GM18870 (cell line): ENCODE measurements around the gene ZCCHC12.
"Not testable (repeated sequence)": the region's sequence is repeated elsewhere in the genome, so short reads cannot be mapped to it uniquely, and the experiment has no call there.

Source experiments
- ATAC-seq: cut with Tn5 transposase; IDR thresholded peaks from one replicate; pipeline ENCODE4 v1.9.1; 2021; ENCODE audit warnings: moderate library complexity; ENCODE audit not compliant: unreplicated experiment

Gene ZCCHC12

GRCh38 chrX:118823263-118824172 lies at the start of gene ZCCHC12:
ZCCHC12 (plus strand) TSS chrX:118823824; CDS start chrX:118825245, 1,421 bp downstream.
- ATAC-seq: no peak

DNA sequence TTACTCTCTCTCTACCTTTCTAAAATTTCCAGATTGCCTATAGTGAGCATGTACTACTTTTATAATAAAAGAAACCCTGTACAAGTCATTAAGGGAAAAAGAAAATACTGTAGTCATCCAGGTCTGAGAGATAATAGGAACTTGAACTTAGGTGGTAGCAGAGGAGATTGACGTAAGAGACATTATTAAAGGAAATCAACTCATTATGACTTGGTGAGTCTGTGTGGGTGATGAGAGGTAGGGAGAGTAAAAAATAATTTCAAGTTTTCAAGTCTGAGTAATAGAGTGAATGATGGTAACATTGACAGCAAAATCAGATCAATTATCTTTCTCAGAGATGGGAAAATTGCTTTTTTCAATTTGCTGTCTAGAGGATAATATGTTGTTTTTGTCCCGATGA lies 44.0 kb upstream of the ZCCHC12 start:
- ATAC-seq: no peak

DNA sequence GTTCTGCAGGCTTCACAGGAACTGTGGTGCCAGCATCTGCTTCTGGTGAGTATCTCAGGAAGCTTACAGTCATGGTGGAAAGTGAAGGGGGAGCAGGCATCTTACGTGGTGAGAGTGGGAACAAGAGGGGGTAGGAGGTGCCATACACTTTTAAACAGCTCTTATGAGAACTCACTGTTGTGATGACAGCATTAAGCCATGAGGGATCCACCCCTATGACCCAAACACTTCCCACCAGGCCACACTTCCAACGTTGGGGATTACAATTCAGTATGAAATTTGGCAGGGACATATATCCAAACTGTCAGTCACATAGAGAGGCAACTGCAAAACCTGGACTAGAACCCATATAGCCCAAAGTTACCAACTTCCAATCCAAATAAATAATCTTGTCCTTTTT lies 43.1 kb upstream of the ZCCHC12 start:
- ATAC-seq: no peak

- ATAC-seq: no peak
Measured at GRCh38 chrX:118780911-118781310, 42.7 kb upstream of the ZCCHC12 start.

DNA sequence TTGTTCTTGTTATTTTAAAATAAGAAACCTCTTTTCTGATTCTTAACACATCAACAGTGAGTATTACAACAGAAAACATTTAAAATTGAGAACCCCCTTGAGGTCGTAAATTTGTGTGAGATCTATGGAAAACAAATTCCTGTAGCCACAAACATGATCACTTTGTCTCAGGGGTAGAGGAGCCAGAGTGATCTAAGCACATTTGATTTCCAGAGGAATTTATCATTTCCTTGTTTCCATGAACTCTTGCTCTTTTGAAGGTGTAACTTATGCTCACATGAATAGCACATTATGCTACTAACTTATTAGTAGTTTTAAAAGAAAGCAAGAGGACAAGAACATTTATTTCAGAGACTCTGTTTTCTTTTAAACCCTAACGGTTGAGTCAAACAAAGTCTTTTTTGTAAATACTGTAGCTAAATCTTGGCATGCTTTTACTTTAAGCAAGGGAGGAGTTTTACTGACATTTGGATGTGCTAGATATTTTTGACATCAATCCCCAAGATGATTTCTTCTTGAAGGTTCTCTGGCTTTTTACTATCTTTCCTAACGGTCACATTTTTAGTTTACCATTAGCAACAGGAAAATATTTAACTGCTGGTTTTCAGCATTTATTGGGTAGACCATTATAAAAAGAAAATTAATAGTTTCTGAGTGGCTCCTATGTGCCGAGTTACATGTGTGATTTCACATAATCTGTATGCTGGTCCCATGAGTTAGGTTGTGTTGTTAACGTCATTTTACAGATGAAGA lies 27.9 kb upstream of the ZCCHC12 start:
- ATAC-seq: no peak

- no peak for ATAC-seq
Measured at GRCh38 chrX:118802857-118803256, 20.8 kb upstream of the ZCCHC12 start.

- no peak for ATAC-seq
Measured at GRCh38 chrX:118807151-118808017, 16.2 kb upstream of the ZCCHC12 start.

DNA sequence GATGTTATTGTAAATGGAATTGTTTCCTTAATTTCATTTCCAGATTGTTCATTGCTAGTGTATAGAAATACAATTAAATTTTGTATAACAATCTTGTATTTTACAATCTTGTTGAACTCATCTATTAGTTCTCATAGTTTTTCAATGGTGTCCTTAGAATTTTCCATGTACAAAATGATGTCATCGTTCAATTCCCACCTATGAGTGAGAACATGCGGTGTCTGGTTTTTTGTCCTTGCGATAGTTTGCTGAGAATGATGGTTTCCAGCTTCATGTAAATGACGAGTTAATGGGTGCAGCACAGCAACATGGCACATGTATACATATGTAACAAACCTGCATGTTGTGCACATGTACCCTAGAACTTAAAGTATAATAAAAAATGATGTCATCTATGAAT lies 6.4 kb upstream of the ZCCHC12 start:
- not testable (repeated sequence) for ATAC-seq

DNA sequence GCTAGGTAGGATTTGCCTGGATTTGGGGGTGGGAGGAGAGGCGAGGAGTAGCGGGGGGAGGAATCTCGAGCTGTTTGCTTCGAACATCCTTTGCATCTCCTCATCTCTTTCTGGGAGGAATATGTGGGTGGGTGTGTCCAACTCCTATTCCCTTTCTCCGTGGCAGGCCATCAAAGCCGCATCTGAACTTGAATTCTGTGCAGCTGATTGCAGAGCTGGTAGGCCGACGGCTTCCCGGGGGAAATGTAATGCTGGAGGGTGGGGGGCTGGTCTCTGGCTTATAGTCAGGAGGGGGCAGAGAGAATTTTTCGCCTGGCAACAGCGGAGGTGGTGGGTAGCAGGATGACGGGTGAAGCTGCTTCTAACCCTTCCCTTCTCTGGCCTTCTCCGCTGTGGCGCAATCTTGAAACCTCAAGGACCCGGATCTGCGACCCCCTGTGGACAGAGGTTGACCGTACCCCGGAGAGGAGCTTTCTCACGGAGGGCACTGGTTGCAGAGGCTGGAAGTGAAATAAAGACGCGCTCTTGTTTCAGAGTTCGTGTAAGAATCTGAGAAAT lies 628 bp downstream of the ZCCHC12 start:
- no peak for ATAC-seq

GRCh38 chrX:118825227-118825626 lies 1.6 kb downstream of the ZCCHC12 start:
- ATAC-seq: no peak

- ATAC-seq: no peak
Measured at GRCh38 chrX:118839334-118839958, 15.8 kb downstream of the ZCCHC12 start.

- ATAC-seq: no peak
Measured at GRCh38 chrX:118847676-118848075, 24.1 kb downstream of the ZCCHC12 start.

DNA sequence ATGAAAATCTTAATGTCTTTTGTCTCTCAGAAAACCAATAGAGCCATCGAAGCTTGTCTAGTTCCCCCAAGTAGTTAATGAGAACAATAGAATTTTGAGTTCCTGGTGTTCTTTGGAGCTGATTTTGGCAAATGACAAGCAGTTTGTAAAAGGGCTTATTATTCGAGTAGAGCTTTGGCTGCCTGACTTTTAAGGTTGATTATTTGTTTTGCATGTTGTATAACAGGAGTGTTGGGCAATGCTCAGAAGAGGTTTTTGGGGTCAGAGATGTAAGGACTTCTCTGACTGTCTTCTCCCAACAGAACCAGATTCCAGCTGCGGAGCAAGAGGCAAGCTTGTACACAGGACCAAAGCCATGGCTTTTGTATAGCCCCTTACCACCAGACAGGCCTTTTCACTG lies 30.0 kb downstream of the ZCCHC12 start:
- ATAC-seq: no peak

DNA sequence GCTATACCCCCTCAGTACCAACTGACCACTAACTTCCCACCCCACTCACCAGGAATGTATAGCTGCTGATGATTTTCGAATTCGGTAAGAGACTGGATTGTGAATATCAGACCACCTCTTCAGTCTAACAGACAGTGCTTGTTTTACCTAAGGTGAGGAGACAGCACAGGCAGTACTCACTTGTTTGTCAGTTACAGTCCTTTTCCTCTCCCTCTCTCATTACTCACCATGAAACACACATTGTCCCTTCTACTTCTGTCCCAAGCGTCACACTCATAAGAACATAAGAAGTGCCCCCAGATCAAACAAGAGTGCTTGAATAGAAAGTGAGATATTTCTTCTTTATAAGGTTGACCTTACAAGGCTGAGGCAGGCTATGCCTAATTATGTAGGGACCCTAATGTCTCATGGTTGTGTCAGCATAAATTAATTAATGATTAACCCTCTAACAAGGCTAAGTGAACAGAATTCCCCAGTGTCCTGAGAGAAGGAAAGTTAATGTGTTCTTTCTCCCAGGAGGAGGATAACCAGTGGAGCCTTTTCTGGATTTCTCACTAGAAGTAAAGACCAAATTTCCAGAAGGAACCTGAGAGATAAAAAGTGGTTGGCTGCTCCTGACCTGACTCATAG lies 32.2 kb downstream of the ZCCHC12 start:
- ATAC-seq: no peak

- no peak for ATAC-seq
Measured at GRCh38 chrX:118857006-118857405, 33.4 kb downstream of the ZCCHC12 start.

DNA sequence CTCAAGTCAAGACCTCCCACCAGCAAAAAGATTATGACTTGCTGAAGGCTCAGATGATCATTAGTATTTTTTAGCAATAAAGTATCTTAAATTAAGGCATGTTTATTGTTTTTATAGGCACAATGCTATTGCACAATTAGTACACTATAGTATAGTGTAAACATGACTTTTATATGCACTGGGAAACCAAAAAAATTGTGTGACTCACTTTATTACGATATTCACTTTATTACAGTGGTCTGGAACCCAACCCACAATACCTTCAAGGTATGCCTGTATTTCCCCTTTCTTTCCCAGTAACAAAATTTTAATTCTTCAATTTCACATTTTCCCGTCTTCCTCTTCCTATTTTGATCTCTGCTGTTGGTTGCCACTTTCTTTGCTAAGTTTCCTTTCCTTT lies 37.7 kb downstream of the ZCCHC12 start:
- no peak for ATAC-seq

GRCh38 chrX:118862091-118862490 lies 38.5 kb downstream of the ZCCHC12 start:
- no peak for ATAC-seq

- ATAC-seq: no peak
Measured at GRCh38 chrX:118862979-118863378, 39.4 kb downstream of the ZCCHC12 start.

DNA sequence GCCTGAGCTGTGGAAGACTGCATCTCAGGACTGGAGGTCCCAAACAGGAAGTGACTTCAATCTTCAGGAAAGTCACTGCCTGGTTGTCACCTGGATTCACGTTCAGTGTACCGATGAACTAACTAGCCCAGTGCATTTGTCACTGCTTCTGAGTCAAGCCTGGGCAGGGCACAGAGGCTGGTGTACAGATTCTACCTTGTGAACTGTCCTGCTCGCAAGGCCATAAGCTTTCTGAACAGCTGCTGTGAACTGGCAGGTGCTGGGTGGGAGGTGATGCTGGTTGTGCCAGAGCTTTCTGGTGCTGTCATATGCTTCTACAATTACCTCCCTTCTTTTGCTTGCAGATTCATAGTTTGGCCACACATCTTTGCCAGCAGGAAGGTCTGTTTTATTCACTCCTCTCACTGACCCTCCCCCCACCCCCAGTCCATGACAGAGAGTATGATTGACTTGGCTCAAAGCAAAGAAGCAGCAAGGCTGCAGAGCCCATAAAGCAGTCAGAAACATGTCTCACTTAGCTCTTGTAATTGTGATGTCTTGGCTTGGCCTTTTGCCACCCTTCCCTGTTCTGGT lies 40.5 kb downstream of the ZCCHC12 start:
- ATAC-seq: no peak

GRCh38 chrX:118865231-118865630 lies 41.6 kb downstream of the ZCCHC12 start:
- ATAC-seq: no peak
